ELF-1 (cell line): ENCODE data around the gene THAP8.

Source experiments
- DNase-seq: peaks from one replicate; pipeline ENCODE4 v3.0.0-alpha.2; 2016; ENCODE audit warnings: low read depth, low spot score

The THAP8 gene

GRCh38 chr19:36030264-36031148 lies 23.6 kb downstream of the THAP8 start:
- DNase-seq: no peak

DNA sequence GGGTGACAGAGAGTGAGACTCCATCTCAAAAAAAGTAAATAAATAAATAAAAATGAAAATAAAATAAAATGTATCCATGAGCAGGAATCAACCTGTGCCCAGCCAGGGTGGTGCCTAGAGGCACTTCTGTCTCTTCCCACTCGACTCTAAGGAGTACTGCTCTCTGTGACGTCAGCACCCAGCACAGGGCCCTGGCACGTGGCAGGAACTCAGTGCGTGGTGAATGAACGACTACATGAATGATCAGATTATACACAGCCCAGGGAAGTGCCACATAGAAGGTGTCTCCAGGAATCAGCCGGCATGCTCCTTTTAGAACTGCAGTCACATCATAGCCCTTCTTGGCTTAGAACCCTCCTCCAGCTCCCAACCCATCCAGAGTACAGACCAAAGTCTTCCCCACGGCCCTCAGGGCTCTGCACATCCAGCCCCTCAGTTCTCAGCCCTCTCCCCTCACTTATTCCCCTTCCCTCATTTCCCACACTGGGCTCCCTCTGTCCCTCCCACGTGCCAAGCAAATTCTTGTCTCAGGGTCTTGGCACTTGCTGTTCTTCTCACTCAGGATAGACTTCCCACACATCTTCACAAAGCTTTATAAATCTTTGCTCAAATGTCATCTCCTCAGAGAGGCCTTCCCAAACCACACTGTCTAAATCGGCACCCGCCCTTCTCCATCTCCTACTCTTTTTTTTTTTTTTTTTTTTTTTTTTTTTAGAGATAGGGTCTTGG lies 25.6 kb downstream of the THAP8 start:
- DNase-seq: no peak

DNA sequence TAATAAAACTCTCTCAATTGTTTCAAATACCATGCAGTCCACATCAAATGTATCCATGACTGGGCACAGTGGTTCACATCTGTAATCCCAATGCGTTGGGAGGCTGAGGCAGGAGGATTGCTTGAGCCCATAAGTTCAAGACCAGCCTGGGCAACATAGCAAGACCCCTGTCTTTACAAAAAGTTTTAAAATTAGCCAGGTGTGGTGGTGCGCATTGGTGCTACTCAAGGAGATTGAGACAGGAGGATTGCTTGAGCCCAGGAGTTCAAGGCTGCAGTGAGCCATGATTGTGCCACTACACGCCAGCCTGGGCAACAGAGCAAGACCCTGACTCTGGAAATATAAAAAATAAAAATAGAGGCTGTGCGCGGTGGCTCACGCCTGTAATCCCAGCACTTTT lies 26.4 kb downstream of the THAP8 start:
- DNase-seq: no peak

GRCh38 chr19:36026091-36026876 lies 27.8 kb downstream of the THAP8 start:
- no peak for DNase-seq

DNA sequence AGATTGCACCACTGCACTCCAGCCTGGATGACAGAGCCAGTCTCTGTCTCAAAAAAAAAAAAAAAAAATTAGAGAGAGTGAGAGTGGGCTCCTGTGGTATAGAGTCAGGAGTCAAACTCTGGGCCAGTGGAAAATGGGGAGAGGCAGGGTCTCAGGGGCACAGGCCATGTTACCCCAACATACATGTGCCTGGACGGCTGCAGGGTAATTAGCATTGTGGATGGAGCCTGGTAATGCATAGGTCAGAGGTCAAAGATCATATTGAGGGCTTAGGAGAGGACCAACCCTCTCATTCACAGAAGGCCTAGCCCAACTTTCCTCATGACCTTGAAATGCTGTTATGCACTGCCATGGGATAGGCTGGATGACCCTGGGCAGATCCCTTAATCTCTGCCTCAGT lies 28.5 kb downstream of the THAP8 start:
- DNase-seq: no peak

- no peak for DNase-seq
These were observed 30.7 kb downstream of the THAP8 start for GRCh38 chr19:36023432-36023831.

DNA sequence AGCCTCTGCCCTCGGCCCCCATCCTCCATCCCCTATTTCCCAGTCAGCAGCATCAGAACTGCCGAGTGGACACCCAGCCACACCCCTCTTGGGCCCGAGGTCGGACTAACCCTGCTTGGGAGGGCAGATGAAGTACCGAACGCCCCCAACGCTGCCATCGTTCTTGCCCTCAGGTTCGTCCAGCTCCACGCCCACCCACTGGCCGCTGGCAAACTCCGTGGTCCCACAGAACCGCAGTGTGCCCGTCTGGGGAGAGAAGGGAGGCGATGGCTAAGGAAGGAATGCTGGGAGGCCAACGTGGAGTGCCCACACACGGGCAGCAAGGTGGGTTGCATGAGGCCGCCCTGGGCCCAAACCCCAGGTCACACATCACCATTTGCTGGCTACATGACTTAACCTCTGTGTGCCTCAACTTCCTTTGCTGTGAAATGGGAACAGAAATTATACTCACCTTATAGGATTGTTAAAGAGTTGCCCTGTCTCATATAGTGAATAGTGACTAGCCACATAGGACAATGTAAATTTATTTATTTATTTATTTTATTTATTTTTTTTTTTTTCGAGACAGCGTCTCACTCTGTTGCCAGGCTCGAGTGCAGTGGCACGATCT lies 34.9 kb downstream of the THAP8 start:
- DNase-seq: no peak

DNA sequence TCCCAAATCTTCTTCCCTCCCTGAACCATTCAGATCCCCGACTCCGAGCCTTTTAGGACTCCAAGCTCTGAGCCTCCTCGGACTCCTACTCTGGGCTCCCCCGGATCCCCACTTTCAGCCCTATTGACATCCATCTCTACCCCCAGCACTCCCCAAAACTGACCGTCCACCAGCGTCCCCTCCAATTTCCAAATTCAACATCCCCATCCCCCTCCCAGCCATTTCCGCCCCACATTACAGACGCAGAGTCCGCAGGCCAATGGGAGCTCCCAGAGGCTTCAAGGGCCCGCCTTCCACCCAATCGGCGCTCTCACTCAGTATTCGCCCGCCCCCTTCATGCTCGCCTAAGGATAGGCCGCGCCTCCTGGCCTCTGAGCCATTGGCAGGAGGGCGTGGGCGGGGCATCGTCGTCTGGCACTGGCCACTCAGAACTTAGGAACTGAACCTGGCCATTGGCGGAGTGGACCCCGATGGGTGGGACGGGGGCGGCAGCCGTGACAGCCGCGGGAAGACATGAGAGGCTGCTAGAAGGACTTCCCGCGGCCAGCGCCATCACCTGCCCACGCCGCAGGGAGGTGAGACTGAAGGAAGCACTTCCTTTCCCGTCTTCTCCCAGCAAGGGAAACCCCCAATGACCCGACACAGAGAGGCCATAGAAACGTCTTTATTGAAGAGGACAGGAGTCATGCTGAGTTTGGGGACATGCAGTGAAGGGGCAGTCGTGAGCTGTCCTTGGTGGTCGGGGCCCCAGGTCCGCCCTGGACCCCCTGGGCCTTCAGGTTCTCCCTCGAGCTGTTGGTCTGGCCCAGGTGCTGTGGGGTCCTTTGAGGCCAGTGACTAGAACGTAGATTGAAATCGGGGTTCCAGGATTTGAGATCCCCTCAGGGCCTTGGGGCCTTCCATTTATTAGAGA lies 39.8 kb downstream of the THAP8 start, which contains the start of gene ALKBH6:
ALKBH6 (minus strand) TSS at position 202 of the 913 bp plus-strand sequence. CDS start 816 bp downstream, outside the sequence.
- peak; percentile 99 for DNase-seq

- DNase-seq: no peak
These were observed 40.6 kb downstream of the THAP8 start for GRCh38 chr19:36013280-36014011.

DNA sequence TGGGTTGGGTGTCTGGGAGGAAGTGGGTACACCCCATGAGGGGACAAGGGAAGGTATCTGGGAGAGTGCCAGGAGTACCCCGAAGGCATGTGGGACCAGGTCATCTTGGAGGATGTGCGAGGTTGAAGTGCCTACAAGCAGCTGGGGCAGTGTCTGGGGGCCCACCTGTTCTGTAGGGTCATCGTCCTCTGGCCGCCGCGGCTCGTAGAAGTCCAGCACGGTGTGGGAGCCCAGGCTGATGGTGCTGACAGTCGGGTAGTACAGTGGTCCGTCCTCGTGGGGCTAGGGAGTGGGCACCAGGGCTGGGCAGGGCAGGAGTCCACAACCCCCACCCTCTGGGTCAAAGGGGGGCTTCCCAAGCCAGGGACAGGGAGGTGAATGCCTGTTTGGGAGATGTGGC lies 43.7 kb downstream of the THAP8 start:
- no peak for DNase-seq

DNA sequence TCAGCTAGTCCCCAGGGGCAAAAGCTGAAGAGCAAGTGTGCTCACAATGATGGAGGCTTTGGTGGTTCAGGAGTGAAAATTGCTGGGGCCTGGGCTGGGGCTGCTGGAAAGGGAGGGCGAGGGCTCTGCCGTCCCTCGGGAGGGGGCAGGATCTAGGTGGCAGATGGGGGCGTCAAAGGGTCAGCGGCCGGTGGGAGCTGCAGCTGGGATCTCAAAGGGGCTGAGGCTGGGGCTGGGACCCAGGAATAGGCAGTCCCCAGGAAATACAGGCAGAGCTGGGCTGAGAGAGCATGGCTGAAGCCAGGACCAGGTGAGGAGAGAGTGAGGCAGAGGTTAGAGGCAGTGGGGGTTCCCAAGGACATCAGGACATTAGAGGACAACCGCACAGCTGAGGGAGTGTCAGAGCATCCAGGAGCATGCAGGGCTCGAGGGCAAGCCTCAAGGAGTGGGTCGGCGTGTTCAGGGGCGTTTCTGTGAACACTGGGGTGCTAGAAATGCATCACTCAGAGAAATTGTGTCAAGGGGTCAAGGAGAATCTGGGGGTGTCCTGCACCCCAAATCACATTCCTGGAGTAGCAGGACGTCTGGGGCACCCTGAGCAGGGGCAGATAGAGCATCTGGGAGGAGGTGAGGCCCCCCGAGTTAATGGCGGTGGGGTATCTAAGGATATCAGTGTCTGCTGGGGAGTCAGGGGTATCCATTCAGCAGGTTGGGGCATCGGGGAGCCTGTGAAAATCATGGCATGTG lies 44.3 kb downstream of the THAP8 start:
- no peak for DNase-seq

- no peak for DNase-seq
These were observed 44.9 kb downstream of the THAP8 start for GRCh38 chr19:36009220-36009619.

- DNase-seq: peak; percentile 79
These were observed 45.6 kb downstream of the THAP8 start, which contains the start of gene SYNE4 for GRCh38 chr19:36008336-36008978. TSS of gene SYNE4 (minus strand) at chr19:36008813. CDS start at chr19:36008681, 132 bp downstream.

DNA sequence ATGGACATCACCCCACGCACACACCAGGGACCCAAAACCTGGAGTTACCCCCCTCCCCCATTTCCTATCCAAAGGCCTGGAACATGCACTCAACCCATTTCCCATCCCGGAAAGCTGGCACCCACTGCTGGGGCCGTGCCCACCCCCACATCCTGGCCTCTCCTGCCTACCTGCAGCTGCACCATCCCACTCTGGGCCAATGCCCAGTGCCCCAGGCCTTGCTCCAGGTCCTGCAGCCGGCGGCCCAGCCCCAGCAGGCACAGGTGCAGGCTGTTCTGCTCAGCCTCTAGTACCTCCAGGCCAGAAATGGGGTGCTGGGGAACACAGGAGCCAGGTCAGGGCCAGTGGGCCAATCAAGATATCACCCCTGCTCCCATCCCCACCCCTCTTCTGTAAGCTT lies 47.1 kb downstream of the THAP8 start:
- DNase-seq: no peak

DNA sequence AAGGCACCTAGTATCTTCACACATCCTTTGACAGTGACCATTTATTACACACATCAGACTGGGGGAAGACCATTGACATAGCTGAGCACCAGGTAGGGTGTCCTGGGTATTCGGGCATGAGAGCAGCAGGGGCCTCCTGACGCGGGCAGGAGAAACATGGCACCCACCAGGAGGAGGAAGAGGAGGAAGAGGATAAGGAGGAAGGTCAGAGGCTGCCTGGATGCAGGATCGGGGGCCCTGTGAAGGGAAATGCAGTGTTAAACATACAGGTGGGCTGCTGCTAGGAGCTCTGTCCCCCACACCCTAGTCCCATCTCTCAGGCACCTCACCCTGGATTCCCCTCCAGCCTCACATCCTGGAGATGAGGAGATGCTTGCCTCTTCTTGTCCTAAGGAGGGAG lies 50.8 kb downstream of the THAP8 start:
- no peak for DNase-seq

- no peak for DNase-seq
These were observed 52.5 kb downstream of the THAP8 start for GRCh38 chr19:36001605-36002004.

GRCh38 chr19:35996777-35997176 lies 57.3 kb downstream of the THAP8 start:
- no peak for DNase-seq
